HG02938 (cell line): ENCODE data around the gene TENT5D.
"Not testable (repeated sequence)": the region's sequence is repeated elsewhere in the genome, so short reads cannot be mapped to it uniquely, and the experiment has no call there.

Experiments used
- ATAC-seq: cut with Tn5 transposase; IDR thresholded peaks from one replicate; pipeline ENCODE4 v1.9.1; 2021; ENCODE audit warnings: mild to moderate bottlenecking, moderate library complexity; ENCODE audit not compliant: unreplicated experiment

TENT5D gene

GRCh38 chrX:80420147-80420546 is at the start of gene TENT5D:
Gene TENT5D (plus strand): TSS chrX:80420447. CDS start chrX:80442540, 22,093 bp downstream.
- no peak for ATAC-seq

DNA sequence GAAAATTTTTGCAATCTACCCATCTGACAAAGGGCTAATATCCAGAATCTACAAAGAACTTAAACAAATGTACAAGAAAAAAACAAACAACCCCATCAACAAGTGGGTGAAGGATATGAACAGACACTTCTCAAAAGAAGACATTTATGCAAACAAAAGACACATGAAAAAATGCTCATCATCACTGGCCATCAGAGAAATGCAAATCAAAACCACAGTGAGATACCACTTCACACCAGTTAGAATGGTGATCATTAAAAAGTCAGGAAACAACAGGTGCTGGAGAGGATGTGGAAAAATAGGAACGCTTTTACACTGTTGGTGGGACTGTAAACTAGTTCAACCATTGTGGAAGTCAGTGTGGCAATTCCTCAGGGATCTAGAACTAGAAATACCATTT is 34.6 kb upstream of the TENT5D start:
- ATAC-seq = not testable (repeated sequence)

DNA sequence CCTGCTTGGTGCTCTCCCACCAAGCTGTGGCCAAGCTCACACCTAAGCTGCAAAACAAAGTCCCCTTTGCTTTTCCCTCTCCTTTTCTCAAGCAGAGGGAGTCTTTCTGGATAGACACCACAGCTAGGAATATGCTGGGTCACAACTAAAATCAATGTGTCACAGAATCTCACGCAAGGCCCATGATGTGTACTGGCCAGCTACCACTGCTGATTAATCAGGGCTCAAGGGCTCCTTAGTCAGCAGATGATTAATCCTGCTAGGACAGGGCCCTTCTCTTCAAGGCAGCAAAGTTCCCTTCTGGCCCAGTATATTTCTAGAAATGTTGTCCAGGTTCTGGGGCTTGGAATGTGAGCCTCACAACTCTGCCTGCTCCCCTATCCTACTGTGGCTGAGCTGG is 32.0 kb upstream of the TENT5D start:
- no peak for ATAC-seq

- no peak for ATAC-seq
Observed at GRCh38 chrX:80412042-80412441, 8.2 kb upstream of the TENT5D start.

DNA sequence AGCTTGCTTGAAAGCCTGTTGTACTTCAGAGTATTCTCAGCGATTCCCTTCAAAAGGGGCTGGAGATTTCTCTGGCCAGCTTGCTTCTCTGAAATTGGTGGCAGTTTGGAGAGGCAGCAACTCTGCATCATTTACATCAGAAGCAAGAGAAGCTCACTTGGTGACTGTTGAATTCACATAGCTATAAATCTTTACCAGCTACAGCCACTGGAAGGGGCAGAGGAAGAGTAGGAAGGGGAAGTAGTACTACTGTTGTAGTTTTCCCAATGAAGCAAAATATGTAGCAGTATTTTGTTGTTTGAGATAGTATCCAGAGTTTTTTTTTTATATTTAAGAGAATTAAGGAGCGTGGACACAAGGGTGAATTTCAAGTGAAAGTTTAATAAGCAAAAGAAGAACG is 2.8 kb downstream of the TENT5D start:
- no peak for ATAC-seq

DNA sequence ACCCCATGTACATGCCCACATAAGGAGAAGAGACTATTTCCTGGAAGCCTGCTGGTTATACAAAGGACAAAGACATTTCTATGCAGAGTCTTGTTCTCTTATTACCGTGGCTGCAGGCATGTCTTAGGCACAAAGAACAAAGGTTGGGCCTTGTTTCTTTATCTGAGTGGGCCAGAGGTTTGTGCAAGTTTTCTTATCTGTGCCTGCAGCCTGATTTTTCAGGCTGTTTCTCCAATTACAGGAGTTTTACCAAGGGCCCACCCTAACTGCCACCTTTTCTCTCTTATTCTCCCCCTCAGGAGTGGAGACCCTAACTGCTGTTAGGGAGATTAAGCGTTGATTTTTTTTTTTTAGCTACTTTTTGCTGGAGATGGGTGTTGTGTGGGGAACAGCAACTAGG is 3.5 kb downstream of the TENT5D start:
- ATAC-seq = no peak

DNA sequence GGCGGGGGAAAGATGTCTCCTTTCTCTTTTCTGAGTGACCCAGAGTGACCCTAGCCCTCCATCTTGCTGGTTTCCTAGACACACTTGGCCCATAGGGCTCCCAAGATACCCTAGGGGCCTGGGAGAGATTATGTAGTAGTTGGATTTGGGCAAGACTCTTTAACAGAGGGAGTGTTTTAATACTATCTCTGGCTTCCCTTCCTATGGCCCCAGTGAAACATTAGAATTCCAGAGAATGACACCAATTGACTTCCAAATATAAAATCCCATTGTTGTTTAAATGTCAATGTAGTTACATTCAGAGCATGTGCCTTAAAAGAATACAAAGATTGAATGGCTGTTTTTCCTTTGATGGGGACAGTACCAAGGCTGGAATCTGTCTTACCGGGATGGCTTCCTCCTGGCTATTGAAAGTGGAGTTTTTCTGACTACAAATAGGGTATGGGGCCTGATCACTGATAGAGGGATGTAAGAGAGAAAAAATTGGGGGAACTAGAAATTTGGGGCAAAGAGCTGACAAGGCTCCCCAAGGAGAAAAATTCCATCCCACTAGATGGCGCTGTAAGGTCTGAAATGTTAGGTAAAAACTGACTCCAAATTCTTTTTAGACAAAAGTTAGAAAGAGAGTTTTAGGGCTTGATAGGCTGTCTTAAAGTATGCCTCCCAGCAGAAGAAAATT is 10.7 kb downstream of the TENT5D start:
- ATAC-seq = no peak

DNA sequence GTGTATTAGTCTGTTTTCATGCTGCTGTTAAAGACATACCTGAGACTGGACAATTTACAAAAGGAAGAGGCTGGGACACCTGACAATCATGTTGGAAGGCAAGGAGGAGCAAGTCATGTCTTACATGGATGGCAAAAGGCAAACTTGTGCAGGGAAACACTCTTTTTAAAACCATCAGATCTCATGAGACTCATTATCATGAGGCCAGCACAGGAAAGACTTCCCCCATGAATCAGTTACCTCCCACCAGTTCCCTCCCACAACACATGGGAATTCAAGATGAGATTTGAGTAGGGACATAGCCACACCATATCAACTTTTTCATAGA is 11.2 kb downstream of the TENT5D start:
- no peak for ATAC-seq

DNA sequence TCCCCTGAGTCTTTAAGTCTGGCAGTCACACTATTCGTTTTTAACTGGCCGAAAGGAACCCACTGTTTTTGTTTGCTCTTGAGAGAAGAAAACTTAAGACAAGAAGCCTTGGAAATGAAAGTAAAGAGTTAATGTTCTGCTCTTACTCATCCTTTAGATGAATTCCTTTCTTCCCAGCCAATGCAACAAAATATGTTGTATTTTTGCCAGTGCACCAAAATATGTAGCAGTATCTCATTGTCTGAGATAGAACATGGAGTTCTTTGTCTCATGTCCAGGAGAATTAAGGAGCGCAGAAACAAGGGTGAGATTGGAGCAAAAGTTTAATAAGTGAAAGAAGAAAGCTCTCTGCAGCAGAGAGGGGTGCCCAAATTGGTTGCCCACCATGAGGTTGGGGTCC is 12.2 kb downstream of the TENT5D start:
- ATAC-seq = no peak

- ATAC-seq = no peak
Observed at GRCh38 chrX:80432863-80433262, 12.6 kb downstream of the TENT5D start.

DNA sequence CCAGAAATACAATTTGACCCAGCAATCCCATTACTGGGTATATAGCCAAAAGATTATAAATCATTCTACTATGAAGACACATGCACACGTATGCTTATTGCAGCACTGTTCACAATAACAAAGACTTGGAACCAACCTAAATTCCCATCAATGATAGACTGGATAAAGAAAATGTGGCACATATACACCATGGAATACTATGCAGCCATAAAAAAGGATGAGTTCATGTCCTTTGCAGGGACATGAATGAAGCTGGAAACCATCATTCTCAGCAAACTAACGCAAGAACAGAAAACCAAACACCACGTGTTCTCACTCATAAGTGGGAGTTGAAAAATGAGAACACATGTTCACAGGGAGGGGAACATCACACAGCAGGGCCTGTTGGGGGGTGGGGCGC is 47.9 kb downstream of the TENT5D start:
- ATAC-seq = not testable (repeated sequence)

DNA sequence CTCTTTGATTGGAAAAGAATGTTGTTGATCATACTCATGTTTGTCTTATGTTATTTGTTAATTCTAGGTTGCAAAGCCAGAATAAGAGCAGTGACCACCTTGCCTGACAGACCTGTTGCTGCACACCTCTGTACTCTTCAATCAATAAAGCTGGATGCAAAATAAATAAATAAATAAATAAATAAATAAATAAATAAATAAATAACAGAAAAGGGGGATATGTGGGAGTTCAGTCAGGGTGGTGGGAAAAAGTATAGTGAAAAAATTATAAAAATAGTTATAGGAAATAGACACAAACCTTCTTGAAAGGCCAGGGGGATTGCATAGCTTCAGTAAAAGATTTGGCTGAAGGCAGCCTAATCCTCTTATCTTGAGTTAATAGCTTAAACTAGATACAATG is 51.3 kb downstream of the TENT5D start:
- ATAC-seq = no peak

GRCh38 chrX:80485543-80485942 is 65.3 kb downstream of the TENT5D start:
- no peak for ATAC-seq

DNA sequence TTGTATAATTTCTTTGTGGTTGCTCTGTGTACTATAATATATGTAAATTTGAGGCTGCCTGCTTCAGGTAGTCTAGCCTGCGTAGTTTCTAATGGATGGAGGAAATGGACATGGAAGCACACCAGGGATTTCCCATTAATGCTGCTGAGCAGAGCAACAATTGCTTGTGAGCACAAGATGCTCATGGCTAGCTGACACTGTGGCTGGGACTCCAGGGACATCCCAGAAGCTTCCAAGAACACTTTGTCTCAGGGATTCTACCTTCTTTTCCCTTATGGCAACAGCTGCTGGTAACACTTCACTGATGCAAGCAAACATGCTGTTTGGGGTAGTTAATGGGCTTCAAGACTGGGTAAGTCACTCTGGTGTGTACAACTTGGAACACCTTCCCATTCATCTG is 66.1 kb downstream of the TENT5D start:
- no peak for ATAC-seq

DNA sequence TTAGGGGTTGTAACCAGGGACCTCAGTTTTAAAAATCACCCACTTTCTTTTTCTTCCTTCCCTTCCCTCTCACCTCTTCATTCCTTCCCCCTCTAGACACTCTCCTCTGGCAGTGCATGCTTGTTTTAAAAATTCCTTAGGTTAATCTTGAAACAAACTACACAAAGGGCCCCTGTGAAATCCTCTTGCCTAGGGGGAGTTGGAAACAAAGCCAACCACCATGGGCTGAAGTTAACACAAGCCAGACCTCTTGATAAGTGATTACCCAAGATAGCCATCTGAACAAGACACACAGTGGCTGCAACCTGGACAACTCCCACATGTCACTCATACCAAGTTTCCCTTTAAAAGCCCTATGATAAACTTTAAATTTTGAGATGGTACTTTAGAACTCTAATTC is 68.9 kb downstream of the TENT5D start:
- no peak for ATAC-seq
